D341Med (cell line): ENCODE measurements around the gene RTCB.

Source experiments
- DNase-seq: peaks from one replicate; pipeline ENCODE4 v3.0.0; 2012; ENCODE audit warnings: low spot score

Gene RTCB

GRCh38 chr22:32339190-32340012 is 72.6 kb downstream of the RTCB start:
- no peak for DNase-seq

GRCh38 chr22:32338757-32339156 is 73.3 kb downstream of the RTCB start:
- no peak for DNase-seq
